NCI-H446 (cell line): Measurements from ENCODE around the gene ZBTB33.

Experiments
- DNase-seq, 2 experiments: peaks; one replicate each; lab custom pipeline; 2025; lab: John Stamatoyannopoulos, UW

ZBTB33 gene, protein sequence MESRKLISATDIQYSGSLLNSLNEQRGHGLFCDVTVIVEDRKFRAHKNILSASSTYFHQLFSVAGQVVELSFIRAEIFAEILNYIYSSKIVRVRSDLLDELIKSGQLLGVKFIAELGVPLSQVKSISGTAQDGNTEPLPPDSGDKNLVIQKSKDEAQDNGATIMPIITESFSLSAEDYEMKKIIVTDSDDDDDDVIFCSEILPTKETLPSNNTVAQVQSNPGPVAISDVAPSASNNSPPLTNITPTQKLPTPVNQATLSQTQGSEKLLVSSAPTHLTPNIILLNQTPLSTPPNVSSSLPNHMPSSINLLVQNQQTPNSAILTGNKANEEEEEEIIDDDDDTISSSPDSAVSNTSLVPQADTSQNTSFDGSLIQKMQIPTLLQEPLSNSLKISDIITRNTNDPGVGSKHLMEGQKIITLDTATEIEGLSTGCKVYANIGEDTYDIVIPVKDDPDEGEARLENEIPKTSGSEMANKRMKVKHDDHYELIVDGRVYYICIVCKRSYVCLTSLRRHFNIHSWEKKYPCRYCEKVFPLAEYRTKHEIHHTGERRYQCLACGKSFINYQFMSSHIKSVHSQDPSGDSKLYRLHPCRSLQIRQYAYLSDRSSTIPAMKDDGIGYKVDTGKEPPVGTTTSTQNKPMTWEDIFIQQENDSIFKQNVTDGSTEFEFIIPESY

DNA sequence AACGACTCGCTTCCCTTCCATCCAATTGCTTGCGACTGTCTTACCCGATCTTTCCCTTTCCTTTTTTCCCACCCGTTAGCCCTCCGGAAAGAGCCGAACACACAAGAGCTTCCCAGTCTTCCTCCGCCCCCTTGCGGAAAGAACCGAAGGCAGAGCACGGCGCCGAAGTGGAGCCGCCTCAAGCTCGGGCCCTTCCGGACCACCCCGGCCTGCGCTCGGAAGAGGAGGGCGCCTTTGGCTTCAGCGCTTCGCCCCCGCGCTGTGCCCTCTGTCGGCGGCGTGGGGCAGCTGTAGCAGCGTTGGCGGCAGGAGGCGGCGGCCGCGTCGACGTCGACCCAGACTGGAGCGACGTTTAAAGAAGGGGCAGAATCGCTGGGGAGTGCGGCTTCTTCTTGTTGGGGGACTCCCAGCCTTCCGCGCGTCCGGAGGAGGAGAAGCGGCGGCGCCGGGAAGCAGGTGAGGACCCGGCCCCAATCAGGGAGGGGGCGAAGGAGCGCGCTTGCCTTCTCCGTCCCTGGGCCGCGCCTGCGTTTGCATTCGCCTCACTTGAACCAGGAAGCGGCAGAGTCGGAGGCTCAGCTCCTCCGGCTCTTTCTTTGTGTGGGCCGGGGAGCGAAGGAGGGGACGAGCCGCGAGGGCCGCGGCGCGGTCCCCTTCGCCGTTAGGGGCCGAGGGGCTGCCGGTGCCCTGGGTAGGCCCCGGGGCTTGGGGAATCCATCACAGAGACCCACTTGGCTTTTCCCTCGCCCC, at the start of gene ZBTB33:
Gene ZBTB33, plus strand, starts transcription at position 291 of the 750 bp plus-strand sequence. CDS start 2,604 bp downstream, outside the sequence.
- peak; percentile 84 to 94 for DNase-seq

DNA sequence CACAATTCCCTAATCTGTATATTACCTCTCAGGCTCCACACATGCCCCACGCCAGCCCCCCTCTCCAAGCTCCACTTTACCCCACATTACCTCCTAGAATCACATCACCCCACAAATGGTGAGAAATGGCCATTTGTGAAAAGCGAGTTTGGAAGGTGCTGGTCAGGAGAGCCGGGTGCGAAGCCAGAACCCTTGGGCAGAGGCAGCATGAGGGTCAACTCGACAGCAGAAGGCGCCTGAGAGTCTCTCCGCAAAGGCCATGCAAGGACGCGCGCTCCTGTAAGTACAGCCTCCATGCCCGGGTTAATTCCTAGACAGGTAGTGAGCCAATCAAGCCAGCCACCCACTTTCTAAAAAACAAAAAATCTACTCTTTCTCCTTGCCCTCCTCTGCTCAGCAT, 49.8 kb upstream of the ZBTB33 start:
- DNase-seq: no peak

GRCh38 chrX:120205816-120206753, 44.5 kb upstream of the ZBTB33 start:
- no peak for DNase-seq

DNA sequence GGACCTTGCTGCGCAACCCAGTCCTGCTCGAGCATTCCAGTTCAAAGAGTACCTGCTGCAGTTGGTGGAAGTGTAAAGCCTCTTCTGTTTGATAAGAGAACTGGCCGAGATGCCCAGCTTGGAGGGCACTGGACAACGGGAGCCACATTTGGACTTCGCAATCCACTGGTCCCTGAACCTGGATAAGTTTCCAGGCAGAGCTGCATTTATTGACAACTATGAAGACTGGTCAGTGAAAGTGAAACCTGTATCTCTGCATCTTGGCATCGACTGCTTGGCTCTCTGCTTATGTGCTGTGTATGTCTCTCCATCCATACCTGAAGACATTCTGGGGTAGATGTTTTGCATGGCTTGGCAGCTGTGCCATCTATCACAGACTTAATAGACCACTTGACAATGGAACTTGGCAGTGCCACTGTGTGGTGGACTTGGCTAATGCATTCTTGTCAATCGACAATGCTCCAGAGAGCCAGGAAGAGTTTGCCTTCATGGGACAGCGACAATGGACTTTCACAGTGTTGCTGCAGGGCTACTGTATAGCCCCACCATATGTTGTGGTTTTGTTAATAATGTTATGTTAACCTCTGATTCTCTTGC, 43.5 kb upstream of the ZBTB33 start:
- DNase-seq: no peak

GRCh38 chrX:120213438-120214265, 37.0 kb upstream of the ZBTB33 start:
- peak; percentile 12 to 40 for DNase-seq

DNA sequence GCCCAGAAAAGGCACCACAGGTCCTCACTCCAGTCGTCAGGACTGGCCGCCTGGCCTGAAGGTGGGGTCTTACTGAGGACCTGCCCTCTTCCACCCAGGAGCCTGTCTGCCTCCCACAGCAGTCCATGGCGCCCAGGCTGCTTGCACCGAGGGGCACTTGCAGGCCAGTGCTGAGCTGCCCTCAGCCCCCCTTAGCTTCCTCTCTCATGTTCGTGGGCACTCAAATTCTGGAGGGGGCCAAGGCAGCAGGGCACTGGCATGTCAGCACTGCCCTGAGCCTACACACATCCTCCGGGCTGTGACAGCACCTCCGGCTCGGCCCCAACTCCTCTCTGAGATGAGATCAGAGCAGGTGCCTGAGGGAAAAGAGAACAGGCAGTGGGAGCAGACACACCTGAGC, 27.2 kb upstream of the ZBTB33 start:
- no peak for DNase-seq

DNA sequence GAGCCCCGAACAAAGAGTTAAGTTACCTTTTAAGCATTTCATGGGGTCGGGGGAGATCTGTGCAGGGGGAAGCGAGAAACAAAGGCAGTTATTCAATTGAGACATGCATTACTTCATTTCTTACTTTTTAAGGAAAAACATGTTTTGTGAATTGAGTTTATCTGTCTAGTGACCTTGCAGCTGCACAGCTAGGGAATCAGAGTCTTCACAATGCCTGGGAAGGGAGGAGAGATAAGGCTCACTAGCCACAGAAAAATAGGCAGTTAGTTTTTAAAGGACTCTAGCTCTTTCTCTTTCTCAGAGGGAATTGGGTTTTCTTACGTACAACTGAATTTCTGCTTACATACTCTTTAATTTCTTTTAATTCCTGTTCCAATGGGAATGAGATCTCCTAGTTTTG, 26.2 kb upstream of the ZBTB33 start:
- no peak for DNase-seq

DNA sequence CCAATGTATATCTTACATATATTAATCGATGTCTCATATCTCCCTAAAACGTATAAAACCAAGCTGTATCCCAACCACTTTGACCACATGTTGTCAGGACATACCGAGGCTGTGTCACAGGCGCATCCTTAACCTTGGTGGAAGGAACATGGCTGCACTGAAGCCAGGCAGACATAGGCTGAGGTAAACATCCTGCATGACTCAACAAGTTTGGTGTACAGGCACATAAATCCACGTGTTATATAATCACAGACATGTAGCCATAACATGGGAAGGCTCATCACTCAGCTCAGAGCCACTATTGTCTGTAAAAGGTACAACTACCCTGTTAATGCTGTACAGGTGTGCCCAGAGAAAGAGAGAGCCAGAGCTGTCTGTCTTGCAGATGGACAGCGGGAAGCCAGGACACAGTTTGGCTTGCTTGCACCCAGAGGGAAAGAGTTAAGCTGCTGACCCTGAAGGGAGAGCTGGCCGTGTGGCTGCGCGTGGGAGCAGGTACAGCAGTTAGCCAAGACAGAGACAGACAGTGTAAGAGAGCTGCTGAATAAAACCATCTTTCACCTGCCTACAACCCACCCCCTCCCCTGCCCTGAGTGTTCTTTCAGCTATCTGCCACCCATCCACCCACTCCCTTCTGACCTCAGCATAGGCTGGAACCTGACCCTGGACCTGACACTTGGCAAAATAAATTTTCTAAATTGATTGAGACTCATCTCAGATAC, 22.3 kb upstream of the ZBTB33 start:
- DNase-seq: no peak

GRCh38 chrX:120235284-120235683, 15.3 kb upstream of the ZBTB33 start:
- no peak for DNase-seq

DNA sequence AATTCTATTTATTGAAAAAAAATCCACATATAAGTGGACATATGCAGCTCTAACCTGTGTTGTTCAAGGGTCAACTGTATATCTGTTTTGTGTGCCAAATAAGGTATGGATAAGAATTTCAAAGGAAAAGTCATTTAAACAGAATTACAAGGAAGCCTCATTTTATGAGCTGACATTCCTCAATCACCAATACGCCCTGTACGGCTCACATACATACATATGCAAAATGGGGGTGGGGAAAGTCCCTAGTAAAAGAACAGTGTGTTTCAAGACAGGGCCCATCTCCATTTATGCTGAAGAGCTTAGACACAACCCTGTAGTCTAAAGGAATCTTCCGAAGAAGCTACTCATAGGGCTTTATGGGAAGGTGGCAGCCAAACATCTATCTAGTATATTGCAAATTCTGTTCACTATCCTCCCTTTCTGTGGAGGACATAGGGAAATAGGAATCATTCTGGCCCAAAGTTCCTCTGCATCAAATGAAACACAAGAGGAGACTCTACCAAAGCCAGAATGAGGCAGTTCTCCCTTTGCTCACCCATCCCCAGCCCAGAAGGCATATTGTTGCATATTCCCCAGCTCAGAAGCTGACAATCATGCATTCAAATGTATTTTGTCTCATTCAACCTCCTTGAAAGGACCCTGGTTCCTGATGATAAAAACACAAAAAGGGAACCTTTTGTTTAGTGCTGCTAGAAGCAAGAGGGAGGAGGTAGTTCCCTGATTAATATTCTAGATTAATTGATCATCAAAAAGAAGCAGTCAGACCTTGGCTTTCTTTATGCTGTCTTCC, 13.7 kb upstream of the ZBTB33 start:
- DNase-seq: no peak

DNA sequence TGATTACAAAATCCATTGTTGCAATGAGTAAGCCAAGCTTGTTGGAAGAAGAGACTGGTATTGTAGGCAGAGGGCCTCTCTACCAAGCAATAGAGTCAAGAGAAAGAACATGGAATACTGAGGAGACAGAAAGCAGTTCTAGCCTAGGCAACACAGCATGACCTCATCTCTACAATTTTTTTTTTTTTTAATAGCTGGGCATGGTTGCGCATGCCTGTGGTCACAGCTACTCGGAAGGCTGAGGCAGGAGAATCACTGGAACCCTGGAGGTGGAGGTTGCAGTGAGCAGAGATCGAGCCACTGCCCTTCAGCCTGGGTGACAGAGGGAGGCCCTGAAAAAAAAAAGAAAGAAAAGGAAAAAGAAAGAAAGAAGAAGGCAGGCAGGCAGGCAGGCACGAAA, 11.7 kb upstream of the ZBTB33 start:
- no peak for DNase-seq

- DNase-seq: no peak
These were observed 7.8 kb upstream of the ZBTB33 start for GRCh38 chrX:120242813-120243212.

DNA sequence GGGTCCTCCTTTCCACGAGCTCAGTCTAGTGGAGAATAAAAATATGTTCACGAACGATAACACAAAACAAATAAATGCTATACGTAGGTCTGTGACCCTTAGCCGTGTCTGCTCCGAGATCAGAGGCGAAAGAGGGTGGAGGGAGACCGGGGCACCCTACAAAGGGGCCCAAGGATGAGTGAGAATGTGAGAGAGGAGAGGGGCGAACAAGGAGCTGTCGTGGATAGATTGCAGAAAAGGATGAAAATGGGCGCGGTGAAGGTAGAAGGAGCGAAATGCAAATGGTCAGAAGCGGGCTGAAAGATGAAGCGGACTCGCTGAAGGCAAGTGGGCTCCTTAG, 6.2 kb upstream of the ZBTB33 start:
- no peak for DNase-seq

GRCh38 chrX:120244735-120245498, 5.7 kb upstream of the ZBTB33 start:
- peak; percentile 26 to 76 for DNase-seq

DNA sequence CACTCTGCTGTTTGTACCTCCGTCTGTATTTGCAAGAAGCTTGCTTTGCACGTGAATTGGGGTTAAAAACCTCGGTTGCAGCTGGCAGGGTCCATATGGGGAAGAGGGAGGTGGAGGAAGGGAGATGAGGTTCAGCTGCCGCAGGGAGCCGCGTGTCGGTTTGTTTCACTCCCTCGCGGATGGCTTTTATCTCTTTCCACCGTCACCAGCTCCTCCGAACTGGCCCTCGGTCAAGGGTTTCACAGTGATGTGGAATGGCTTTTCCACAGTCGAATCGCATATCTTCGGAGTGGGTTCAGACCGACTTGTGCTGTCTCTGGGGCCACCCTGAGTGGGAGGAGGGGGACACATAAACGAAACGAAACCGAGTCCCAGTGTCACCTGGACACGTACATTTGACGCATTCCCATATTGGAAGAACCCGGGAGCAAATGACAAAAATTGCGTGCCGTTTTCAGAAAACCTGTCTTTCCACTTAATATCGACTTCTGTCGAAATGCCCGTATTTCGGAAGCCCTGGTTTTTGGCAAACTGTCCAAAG, 929 bp downstream of the ZBTB33 start:
- DNase-seq: no peak

DNA sequence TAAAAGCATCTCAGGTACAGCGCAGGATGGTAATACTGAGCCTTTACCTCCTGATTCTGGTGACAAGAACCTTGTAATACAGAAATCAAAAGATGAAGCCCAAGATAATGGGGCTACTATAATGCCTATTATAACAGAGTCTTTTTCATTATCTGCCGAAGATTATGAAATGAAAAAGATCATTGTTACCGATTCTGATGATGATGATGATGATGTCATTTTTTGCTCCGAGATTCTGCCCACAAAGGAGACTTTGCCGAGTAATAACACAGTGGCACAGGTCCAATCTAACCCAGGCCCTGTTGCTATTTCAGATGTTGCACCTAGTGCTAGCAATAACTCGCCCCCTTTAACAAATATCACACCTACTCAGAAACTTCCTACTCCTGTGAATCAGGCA, 3.2 kb downstream of the ZBTB33 start:
- DNase-seq: no peak

- no peak for DNase-seq
These were observed 9.8 kb downstream of the ZBTB33 start for GRCh38 chrX:120260369-120260768.
